Hepatocyte (in vitro differentiated cells): Measurements from ENCODE around the gene MPND.

Experiments
- EZH2 ChIP-seq: fragments of 200-600 bp; sonication (generic); IDR thresholded peaks from 2 replicates; pipeline ENCODE4 v1.6.1; 2016; ENCODE audit warnings: antibody characterized with exemption, mild to moderate bottlenecking, borderline replicate concordance
- TF ChIP-seq, protein P1 (sequence below): fragments of 200-600 bp; sonication (generic); IDR thresholded peaks from 2 replicates; pipeline ENCODE4 v1.5.1; 2016; ENCODE audit warnings: antibody characterized with exemption, mild to moderate bottlenecking; ENCODE audit not compliant: poor library complexity

DNA sequence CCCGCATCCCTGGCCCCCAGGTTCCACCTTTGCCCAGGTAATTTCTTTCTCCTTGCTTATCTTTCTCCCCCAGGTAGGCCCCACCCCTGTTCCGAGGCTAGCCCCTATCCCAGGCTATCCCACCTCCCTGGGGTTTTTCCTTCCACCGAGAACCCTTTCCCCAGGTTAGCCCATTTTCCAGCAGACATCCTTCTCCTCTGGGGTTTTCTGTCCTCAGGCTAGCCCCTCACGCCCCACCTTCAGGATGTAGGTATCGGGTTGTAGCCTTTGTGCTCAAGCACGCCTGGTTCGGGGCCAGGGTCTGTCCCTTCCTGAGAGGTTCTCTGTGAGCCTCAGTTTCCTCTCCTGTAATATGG lies 38.1 kb upstream of the MPND start:
- no peak for TF ChIP-seq EZH2
- TF ChIP-seq, protein P1, sequence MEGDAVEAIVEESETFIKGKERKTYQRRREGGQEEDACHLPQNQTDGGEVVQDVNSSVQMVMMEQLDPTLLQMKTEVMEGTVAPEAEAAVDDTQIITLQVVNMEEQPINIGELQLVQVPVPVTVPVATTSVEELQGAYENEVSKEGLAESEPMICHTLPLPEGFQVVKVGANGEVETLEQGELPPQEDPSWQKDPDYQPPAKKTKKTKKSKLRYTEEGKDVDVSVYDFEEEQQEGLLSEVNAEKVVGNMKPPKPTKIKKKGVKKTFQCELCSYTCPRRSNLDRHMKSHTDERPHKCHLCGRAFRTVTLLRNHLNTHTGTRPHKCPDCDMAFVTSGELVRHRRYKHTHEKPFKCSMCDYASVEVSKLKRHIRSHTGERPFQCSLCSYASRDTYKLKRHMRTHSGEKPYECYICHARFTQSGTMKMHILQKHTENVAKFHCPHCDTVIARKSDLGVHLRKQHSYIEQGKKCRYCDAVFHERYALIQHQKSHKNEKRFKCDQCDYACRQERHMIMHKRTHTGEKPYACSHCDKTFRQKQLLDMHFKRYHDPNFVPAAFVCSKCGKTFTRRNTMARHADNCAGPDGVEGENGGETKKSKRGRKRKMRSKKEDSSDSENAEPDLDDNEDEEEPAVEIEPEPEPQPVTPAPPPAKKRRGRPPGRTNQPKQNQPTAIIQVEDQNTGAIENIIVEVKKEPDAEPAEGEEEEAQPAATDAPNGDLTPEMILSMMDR, result no peak
